Esophagus muscularis mucosa (tissue), 4 donors: ENCODE results near the gene PARD3B. TPM values are rescaled to one million over a fixed set of nuclear protein-coding genes. Genes with fewer than 3 reads are reported as not detected.

Source experiments
- DNase-seq: peaks from one replicate; pipeline ENCODE4 v3.0.0-alpha.2; 2017; ENCODE audit errors: extremely low spot score
- H3K27ac ChIP-seq, 4 donors: fragments of 200-600 bp; sonication (generic); replicated peaks in 1 of 4; 1 replicate in 3 of 4; 2 replicates in 1 of 4; pipeline ENCODE4 v1.5.1; 2016 to 2019; ENCODE audit warnings: mild to moderate bottlenecking in 1 of 4
- H3K27me3 ChIP-seq, 4 donors: fragments of 200-600 bp; sonication (generic); one replicate each; pipeline versions ENCODE4 v1.5.1 to v1.6.0; 2016 to 2019
- H3K36me3 ChIP-seq, 4 donors: fragments of 200-600 bp; sonication (generic); one replicate each; pipeline ENCODE4 v1.5.1; 2016 to 2019
- H3K4me1 ChIP-seq, 4 donors: fragments of 200-600 bp; sonication (generic); one replicate each; pipeline ENCODE4 v1.5.1; 2016 to 2019
- H3K4me3 ChIP-seq, 4 donors: fragments of 200-600 bp; sonication (generic); 1 replicate in 2 of 4; 2 replicates in 2 of 4; pipeline ENCODE4 v1.5.1; 2016 to 2019; ENCODE audit warnings: mild to moderate bottlenecking in 4 of 4, moderate library complexity in 1 of 4
- H3K9me3 ChIP-seq, 4 donors: fragments of 200-600 bp; sonication (generic); 1 replicate in 3 of 4; 2 replicates in 1 of 4; pipeline ENCODE4 v1.5.1; 2016 to 2019
- EP300 ChIP-seq: sonication (generic); formaldehyde crosslinking; IDR thresholded peaks from one replicate; pipeline ENCODE4 v1.6.1; 2017; ENCODE audit warnings: antibody characterized with exemption
- POLR2A ChIP-seq: fragments of 450-650 bp; IDR thresholded peaks from one replicate; pipeline ENCODE4 v1.6.1; 2017; ENCODE audit warnings: antibody characterized with exemption, moderate library complexity, mild to moderate bottlenecking, low read depth
- POLR2AphosphoS5 ChIP-seq, 2 donors: sonication (generic); formaldehyde crosslinking; IDR thresholded peaks; one replicate each; pipeline ENCODE4 v1.6.1; 2017; ENCODE audit warnings: antibody characterized with exemption in 2 of 2
- WGBS: methylation state at CpG from one replicate; pipeline ENCODE4 v1.1.5; 2018; 5-methylcytosine and 5-hydroxymethylcytosine counted together
- intact Hi-C: fragments of 100-400 bp; cut with DNase I; formaldehyde crosslinking; loops from one replicate; pipeline ENCODE4 v1.15.1; 2023
- total RNA-seq, 4 donors: library from RNA; depleted of rRNA; stranded (reverse); fragments of >200 nt; gene quantifications; one replicate each; pipeline versions ENCODE4 v1.1.0 to v1.2.1, GENCODE V29; 2016
- TF ChIP-seq, protein P1 (sequence below), 3 experiments: fragments of 200-600 bp in 2 of 3; fragments of 450-650 bp in 1 of 3; sonication (generic) in 2 of 3; IDR thresholded peaks; one replicate each; pipeline ENCODE4 v1.5.1; 2017 to 2019; ENCODE audit warnings: antibody characterized with exemption in 3 of 3, mild to moderate bottlenecking in 2 of 3, moderate library complexity in 1 of 3

Gene PARD3B
- total RNA-seq, 4 donors from 2014 or later = 24.2 to 40.8 (median 32.5) TPM

DNA sequence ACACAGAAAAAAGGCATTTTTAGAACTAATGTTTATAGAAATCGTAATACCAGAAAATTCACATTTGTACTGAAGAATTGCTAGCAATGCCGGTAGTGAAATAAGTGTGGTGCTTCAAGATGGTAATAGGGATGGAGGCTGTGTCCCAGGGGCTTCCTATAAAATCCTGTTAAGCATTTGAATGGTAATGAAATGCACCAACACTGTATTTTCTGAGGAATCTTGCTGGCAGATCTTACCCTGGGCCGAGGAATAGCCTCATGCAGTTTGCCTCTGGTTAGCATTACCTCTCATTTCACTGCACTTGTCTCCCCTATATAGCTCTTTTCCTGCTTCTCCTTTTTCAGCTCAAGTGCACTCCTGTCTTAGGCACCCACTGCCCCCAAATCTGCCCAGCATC, 635.5 kb downstream of the PARD3B start:
- TF ChIP-seq POLR2AphosphoS5 (IDR thresholded peaks at IDR 0.05) (no peak), EP300 (no peak), POLR2A (no peak)
- TF ChIP-seq, protein P1, sequence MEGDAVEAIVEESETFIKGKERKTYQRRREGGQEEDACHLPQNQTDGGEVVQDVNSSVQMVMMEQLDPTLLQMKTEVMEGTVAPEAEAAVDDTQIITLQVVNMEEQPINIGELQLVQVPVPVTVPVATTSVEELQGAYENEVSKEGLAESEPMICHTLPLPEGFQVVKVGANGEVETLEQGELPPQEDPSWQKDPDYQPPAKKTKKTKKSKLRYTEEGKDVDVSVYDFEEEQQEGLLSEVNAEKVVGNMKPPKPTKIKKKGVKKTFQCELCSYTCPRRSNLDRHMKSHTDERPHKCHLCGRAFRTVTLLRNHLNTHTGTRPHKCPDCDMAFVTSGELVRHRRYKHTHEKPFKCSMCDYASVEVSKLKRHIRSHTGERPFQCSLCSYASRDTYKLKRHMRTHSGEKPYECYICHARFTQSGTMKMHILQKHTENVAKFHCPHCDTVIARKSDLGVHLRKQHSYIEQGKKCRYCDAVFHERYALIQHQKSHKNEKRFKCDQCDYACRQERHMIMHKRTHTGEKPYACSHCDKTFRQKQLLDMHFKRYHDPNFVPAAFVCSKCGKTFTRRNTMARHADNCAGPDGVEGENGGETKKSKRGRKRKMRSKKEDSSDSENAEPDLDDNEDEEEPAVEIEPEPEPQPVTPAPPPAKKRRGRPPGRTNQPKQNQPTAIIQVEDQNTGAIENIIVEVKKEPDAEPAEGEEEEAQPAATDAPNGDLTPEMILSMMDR (IDR thresholded peaks at IDR 0.05) = no peak
- no peaks in the 10 kb centered on the region for H3K9me3 ChIP-seq
- no peak overlapping the region for H3K4me3 ChIP-seq
- no peaks in the 10 kb centered on the region for H3K36me3 ChIP-seq
- peaks cover 0 to 4% (median 0%) of the 10 kb centered on the region in 4 donors for H3K4me1 ChIP-seq
- intact Hi-C loops = no loop called here
- no peaks in the 10 kb centered on the region for H3K27me3 ChIP-seq
- no peak overlapping the region for H3K27ac ChIP-seq
- DNase-seq = no peak
- WGBS = 66% methylated on average over 3 of the region's 3 CpGs

GRCh38 chr2:205187731-205188130, 642.5 kb downstream of the PARD3B start:
- Histone ChIP-seq H3K36me3 (no peaks in the 10 kb centered on the region), H3K27ac (no peak overlapping the region), H3K27me3 (no peaks in the 10 kb centered on the region), H3K9me3 (no peaks in the 10 kb centered on the region), H3K4me3 (no peak overlapping the region), H3K4me1 (peaks cover 0 to 6% (median 0%) of the 10 kb centered on the region in 4 donors)
- 68% methylated on average over 6 of the region's 6 CpGs for WGBS
- TF ChIP-seq POLR2AphosphoS5 (IDR thresholded peaks at IDR 0.05) = no peak
- TF ChIP-seq, protein P1 (IDR thresholded peaks at IDR 0.05) = no peak
- TF ChIP-seq POLR2A = no peak
- TF ChIP-seq EP300 = no peak
- no peak for DNase-seq
- intact Hi-C loops = no loop called here

GRCh38 chr2:205188239-205189138, 643.2 kb downstream of the PARD3B start:
- no peak for TF ChIP-seq POLR2A
- no peaks in the 10 kb centered on the region for H3K9me3 ChIP-seq
- peaks cover 0 to 5% (median 2%) of the 10 kb centered on the region in 4 donors for H3K36me3 ChIP-seq
- 81% methylated on average over 9 of the region's 9 CpGs for WGBS
- no peak overlapping the region for H3K27ac ChIP-seq
- peaks cover 0 to 6% (median 0%) of the 10 kb centered on the region in 4 donors for H3K4me1 ChIP-seq
- H3K4me3 ChIP-seq = no peak overlapping the region
- intact Hi-C loops = no loop called here
- no peak for DNase-seq
- H3K27me3 ChIP-seq = no peaks in the 10 kb centered on the region

GRCh38 chr2:205189301-205189700, 644.0 kb downstream of the PARD3B start:
- intact Hi-C loops = no loop called here
- Histone ChIP-seq H3K36me3 (peaks cover 0 to 9% (median 4%) of the 10 kb centered on the region in 4 donors), H3K4me3 (no peak overlapping the region), H3K4me1 (peaks cover 0 to 6% (median 0%) of the 10 kb centered on the region in 4 donors), H3K27ac (no peak overlapping the region), H3K9me3 (no peaks in the 10 kb centered on the region), H3K27me3 (no peaks in the 10 kb centered on the region)
- TF ChIP-seq POLR2A (no peak), EP300 (no peak), POLR2AphosphoS5 (IDR thresholded peaks at IDR 0.05) (no peak)
- TF ChIP-seq, protein P1 (IDR thresholded peaks at IDR 0.05) = no peak
- DNase-seq = no peak
- 82% methylated on average over 7 of the region's 7 CpGs for WGBS

DNA sequence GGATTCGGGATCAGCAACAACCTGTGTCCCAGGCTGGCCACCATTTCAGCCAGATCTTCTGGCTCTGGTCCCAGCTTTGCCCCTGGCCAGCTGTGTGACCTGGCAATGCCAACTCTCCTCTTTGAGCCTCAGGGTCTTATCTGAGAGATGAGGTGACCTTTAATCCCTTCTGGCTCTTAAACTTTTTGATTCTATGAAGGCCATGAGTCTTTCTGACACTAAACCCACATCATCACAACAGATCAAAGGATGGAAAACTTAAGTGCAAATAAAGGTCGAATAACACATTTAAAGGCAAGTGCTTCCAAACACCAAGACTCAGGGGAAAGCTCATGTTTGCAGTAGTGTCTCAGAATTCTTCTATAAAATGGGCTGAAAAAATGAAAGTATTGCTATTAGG, 645.3 kb downstream of the PARD3B start:
- TF ChIP-seq EP300 (no peak), POLR2AphosphoS5 (IDR thresholded peaks at IDR 0.05) (no peak), POLR2A (no peak)
- TF ChIP-seq, protein P1 (IDR thresholded peaks at IDR 0.05) = no peak
- Histone ChIP-seq H3K9me3 (no peaks in the 10 kb centered on the region), H3K4me1 (peaks cover 0 to 6% (median 0%) of the 10 kb centered on the region in 4 donors), H3K36me3 (peaks cover 0 to 9% (median 4%) of the 10 kb centered on the region in 4 donors), H3K27ac (no peak overlapping the region), H3K4me3 (no peak overlapping the region), H3K27me3 (no peaks in the 10 kb centered on the region)
- intact Hi-C loops = no loop called here
- WGBS = 77% methylated on average over 2 of the region's 2 CpGs
- DNase-seq = no peak
